Activated B cell treated with CpG ODN at 0.5 μM for 24 hours (primary cell): ENCODE measurements around the gene IKZF1. TPM values are rescaled to one million over a fixed set of nuclear protein-coding genes. Genes with fewer than 3 reads are reported as not detected.

ENCODE experiments used
- ATAC-seq: fragments of 200-7000 bp; cut with Tn5 transposase; one replicate; pipeline ENCODE4 v1.10.0; 2021; ENCODE audit warnings: low read depth, mild to moderate bottlenecking, moderate library complexity
- CTCF ChIA-PET: fragments of 350-600 bp; sonication (Branson Sonifier 250); formaldehyde crosslinking; loops from one replicate; lab custom pipeline; 2021; ENCODE audit warnings: antibody characterized with exemption; lab: Charles Lee
- POLR2A ChIA-PET: fragments of 350-600 bp; sonication (Branson Sonifier 250); formaldehyde crosslinking; loops from one replicate; lab custom pipeline; 2021; ENCODE audit warnings: antibody characterized with exemption; lab: Charles Lee
- DNase-seq: peaks from one replicate; pipeline ENCODE4 v3.0.0; 2022
- H3K27ac Mint-ChIP-seq: one replicate; pipeline ENCODE4 v1.8.0; 2020; ENCODE audit warnings: mixed read lengths
- H3K27me3 Mint-ChIP-seq: one replicate; pipeline ENCODE4 v1.8.0; 2021; ENCODE audit warnings: mixed read lengths
- H3K36me3 Mint-ChIP-seq: one replicate; pipeline ENCODE4 v1.8.0; 2021; ENCODE audit warnings: low read depth, mixed read lengths
- H3K4me1 Mint-ChIP-seq: one replicate; pipeline ENCODE4 v1.8.0; 2021; ENCODE audit warnings: mixed read lengths
- H3K4me3 Mint-ChIP-seq: one replicate; pipeline ENCODE4 v1.8.0; 2020; ENCODE audit warnings: mild to moderate bottlenecking, mixed read lengths
- H3K9me3 Mint-ChIP-seq: one replicate; pipeline ENCODE4 v1.8.0; 2020; ENCODE audit warnings: mixed read lengths
- CTCF ChIP-seq: fragments of 200-600 bp; IDR thresholded peaks from one replicate; pipeline ENCODE4 v1.8.0; 2022; ENCODE audit warnings: antibody characterized with exemption, mild to moderate bottlenecking
- intact Hi-C: fragments of 100-400 bp; cut with micrococcal nuclease; formaldehyde crosslinking; loops from one replicate; pipeline ENCODE4 v1.15.1; 2024
- total RNA-seq: library from RNA; stranded (reverse); gene quantifications from 2 replicates; pipeline ENCODE4 v1.2.3, GENCODE V29; 2022

The IKZF1 gene
- total RNA-seq, 1 donor from 2014 or later, result 325 TPM

- no peak for ATAC-seq
- Mint-ChIP-seq H3K36me3 (peaks cover 52% of the 10 kb centered on the region), H3K27ac (peak overlapping the region; percentile 96), H3K4me3 (peak overlapping the region; percentile 100), H3K9me3 (no peaks in the 10 kb centered on the region), H3K27me3 (no peaks in the 10 kb centered on the region), H3K4me1 (peaks cover 69% of the 10 kb centered on the region)
- TF ChIP-seq CTCF, result no peak
- CTCF ChIA-PET, result interaction anchor here (0.6 to 6.3 kb wide), 7 partner anchors 9 to 95 kb away, joined by 3 to 49 read pairs (median 7); no protein-coding TSS in a partner anchor
- no peak for DNase-seq
- POLR2A ChIA-PET, result interaction anchor here (0.6 to 11.8 kb wide), 14 partner anchors 9 to 187 kb away, joined by 3 to 257 read pairs (median 20); no protein-coding TSS in a partner anchor
- intact Hi-C loops, result loop anchor here (5.0 kb wide), 1 partner anchor 36 kb away; no protein-coding TSS in a partner anchor
These were observed 4.2 kb downstream of the IKZF1 start for GRCh38 chr7:50308532-50309385.

GRCh38 chr7:50309721-50310120, 5.2 kb downstream of the IKZF1 start:
- TF ChIP-seq CTCF, result no peak
- CTCF ChIA-PET, result interaction anchor here (0.8 to 6.3 kb wide), 7 partner anchors 17 to 99 kb away, joined by 3 to 49 read pairs (median 7); no protein-coding TSS in a partner anchor
- ATAC-seq, result no peak
- intact Hi-C loops, result loop anchor here (5.0 kb wide), 1 partner anchor 37 kb away; no protein-coding TSS in a partner anchor
- Mint-ChIP-seq H3K9me3 (no peaks in the 10 kb centered on the region), H3K4me3 (peak overlapping the region; percentile 100), H3K27me3 (no peaks in the 10 kb centered on the region), H3K36me3 (peaks cover 58% of the 10 kb centered on the region), H3K4me1 (peaks cover 79% of the 10 kb centered on the region), H3K27ac (peak overlapping the region; percentile 96)
- no peak for DNase-seq
- POLR2A ChIA-PET, result interaction anchor here (0.9 to 11.8 kb wide), 13 partner anchors 8 to 161 kb away, joined by 3 to 257 read pairs (median 24); no protein-coding TSS in a partner anchor

- DNase-seq (no peak), ATAC-seq (peak; percentile 21)
- ChIA-PET POLR2A (interaction anchor here (0.9 to 11.8 kb wide), 13 partner anchors 7 to 162 kb away, joined by 3 to 257 read pairs (median 24); no protein-coding TSS in a partner anchor), CTCF (interaction anchor here (0.7 to 6.3 kb wide), 10 partner anchors 16 to 166 kb away, joined by 3 to 49 read pairs (median 3); no protein-coding TSS in a partner anchor)
- Mint-ChIP-seq H3K27ac (peak overlapping the region; percentile 96), H3K36me3 (peaks cover 58% of the 10 kb centered on the region), H3K27me3 (no peaks in the 10 kb centered on the region), H3K4me1 (peaks cover 86% of the 10 kb centered on the region), H3K9me3 (no peaks in the 10 kb centered on the region), H3K4me3 (peak overlapping the region; percentile 100)
- intact Hi-C loops, result no loop called here
- TF ChIP-seq CTCF, result no peak
These were observed 5.8 kb downstream of the IKZF1 start for GRCh38 chr7:50310361-50310760.

DNA sequence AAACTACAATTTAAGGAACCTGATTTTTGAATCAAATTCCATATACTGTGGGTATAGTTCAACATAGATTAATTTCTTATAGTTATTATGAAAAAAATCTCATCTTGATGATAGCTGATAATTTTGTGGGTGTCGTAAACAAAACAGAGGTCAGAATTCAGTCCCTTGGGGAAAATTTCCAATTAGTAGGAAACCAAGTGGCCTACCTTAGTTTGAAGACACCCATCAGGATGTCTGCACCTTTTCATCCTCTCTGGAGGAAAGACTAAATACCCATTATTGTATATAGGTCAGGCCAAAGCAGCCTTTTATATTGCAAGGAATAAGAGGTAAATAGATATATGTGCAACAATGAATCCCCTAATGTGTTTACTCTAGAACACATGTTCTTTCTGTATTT, 6.4 kb downstream of the IKZF1 start:
- Mint-ChIP-seq H3K27me3 (no peaks in the 10 kb centered on the region), H3K4me3 (peak overlapping the region; percentile 100), H3K9me3 (no peaks in the 10 kb centered on the region), H3K4me1 (peaks cover 91% of the 10 kb centered on the region), H3K36me3 (peaks cover 57% of the 10 kb centered on the region), H3K27ac (peak overlapping the region; percentile 96)
- ATAC-seq (no peak), DNase-seq (no peak)
- intact Hi-C loops, result no loop called here
- no peak for TF ChIP-seq CTCF
- POLR2A ChIA-PET, result interaction anchor here (0.9 to 11.8 kb wide), 9 partner anchors 7 to 163 kb away, joined by 3 to 257 read pairs (median 101); no protein-coding TSS in a partner anchor
- CTCF ChIA-PET, result interaction anchor here (0.7 to 6.3 kb wide), 8 partner anchors 16 to 167 kb away, joined by 3 to 49 read pairs (median 4); no protein-coding TSS in a partner anchor
